ENCODE results near the gene THAP3. TPM values are rescaled to one million over a fixed set of nuclear protein-coding genes. Genes with fewer than 3 reads are reported as not detected.

The THAP3 gene
- total and polyA plus RNA-seq, 9 of the 15 experiments (the other 6 are each of a cell fraction or from before 2014, with no cell fraction given), result 1.9 to 31.2 (median 18.2) TPM

DNA sequence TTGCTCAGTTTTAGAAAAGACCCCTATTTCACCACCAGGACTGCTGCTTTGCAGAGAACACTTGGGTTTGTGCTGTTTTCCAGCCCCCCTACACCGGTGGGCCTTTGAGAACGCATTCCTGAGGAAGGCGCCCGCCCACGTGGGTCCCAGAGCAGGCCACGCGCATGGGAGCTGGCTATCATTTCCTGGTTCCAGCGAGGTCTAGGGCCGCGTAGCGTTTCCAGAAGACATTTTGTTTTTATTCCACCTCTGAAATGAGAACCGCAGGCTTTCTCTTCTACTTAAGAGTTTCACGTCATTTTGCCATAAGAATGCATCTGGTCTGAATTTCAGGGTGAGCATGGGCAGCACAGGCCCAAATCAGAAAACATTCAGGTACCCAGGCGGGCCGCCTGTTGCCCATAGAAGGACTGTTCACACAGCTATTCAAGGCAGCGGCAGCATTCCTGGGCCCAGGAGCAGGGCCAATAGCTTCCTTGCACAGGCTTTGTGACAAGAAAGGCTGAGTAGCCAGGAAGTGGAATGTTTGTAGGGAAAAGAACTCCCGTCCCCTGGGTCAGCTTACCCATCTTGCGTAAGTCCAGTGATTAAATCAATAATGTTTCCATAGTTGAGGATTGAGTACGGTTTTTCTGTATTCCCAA is 20.6 kb upstream of the THAP3 start (continued):
- TF ChIP-seq CTBP1 (IDR thresholded peaks at IDR 0.05; ENCODE audit: borderline replicate concordance), result 0 out of 2 replicates have a peak, but pooled peaks have one; percentile 26
- TF ChIP-seq PHB2 (IDR thresholded peaks at IDR 0.05; ENCODE audit: low read depth), result no peak
- no peak for TF ChIP-seq HLTF (IDR thresholded peaks at IDR 0.05)
- TF ChIP-seq, protein P1, sequence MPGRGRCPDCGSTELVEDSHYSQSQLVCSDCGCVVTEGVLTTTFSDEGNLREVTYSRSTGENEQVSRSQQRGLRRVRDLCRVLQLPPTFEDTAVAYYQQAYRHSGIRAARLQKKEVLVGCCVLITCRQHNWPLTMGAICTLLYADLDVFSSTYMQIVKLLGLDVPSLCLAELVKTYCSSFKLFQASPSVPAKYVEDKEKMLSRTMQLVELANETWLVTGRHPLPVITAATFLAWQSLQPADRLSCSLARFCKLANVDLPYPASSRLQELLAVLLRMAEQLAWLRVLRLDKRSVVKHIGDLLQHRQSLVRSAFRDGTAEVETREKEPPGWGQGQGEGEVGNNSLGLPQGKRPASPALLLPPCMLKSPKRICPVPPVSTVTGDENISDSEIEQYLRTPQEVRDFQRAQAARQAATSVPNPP (IDR thresholded peaks at IDR 0.05; ENCODE audit: borderline replicate concordance, insufficient read depth, insufficient read length), result no peak
- TF ChIP-seq XRCC4 (IDR thresholded peaks at IDR 0.05; ENCODE audit: extremely low read depth, insufficient read depth, insufficient read length), result no peak
- peak; percentile 69 to 90; a peak in 3 of 4 replicates for TF ChIP-seq SRF (CRISPR knock-in tag; IDR thresholded peaks at IDR 0.05)
- TF ChIP-seq L3MBTL2 (IDR thresholded peaks at IDR 0.05), result peak; percentile 97
- TF ChIP-seq, protein P2, sequence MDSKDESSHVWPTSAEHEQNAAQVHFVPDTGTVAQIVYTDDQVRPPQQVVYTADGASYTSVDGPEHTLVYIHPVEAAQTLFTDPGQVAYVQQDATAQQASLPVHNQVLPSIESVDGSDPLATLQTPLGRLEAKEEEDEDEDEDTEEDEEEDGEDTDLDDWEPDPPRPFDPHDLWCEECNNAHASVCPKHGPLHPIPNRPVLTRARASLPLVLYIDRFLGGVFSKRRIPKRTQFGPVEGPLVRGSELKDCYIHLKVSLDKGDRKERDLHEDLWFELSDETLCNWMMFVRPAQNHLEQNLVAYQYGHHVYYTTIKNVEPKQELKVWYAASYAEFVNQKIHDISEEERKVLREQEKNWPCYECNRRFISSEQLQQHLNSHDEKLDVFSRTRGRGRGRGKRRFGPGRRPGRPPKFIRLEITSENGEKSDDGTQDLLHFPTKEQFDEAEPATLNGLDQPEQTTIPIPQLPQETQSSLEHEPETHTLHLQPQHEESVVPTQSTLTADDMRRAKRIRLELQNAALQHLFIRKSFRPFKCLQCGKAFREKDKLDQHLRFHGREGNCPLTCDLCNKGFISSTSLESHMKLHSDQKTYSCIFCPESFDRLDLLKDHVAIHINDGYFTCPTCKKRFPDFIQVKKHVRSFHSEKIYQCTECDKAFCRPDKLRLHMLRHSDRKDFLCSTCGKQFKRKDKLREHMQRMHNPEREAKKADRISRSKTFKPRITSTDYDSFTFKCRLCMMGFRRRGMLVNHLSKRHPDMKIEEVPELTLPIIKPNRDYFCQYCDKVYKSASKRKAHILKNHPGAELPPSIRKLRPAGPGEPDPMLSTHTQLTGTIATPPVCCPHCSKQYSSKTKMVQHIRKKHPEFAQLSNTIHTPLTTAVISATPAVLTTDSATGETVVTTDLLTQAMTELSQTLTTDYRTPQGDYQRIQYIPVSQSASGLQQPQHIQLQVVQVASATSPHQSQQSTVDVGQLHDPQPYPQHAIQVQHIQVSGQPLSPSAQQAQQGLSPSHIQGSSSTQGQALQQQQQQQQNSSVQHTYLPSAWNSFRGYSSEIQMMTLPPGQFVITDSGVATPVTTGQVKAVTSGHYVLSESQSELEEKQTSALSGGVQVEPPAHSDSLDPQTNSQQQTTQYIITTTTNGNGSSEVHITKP (IDR thresholded peaks at IDR 0.05; ENCODE audit: partially characterized antibody), result no peak
- TF ChIP-seq ZNF695 (CRISPR knock-in tag; IDR thresholded peaks at IDR 0.05), result no peak
- no peak for TF ChIP-seq POLR2B (IDR thresholded peaks at IDR 0.05; ENCODE audit: low read depth, partially characterized antibody)
- TF ChIP-seq U2AF2 (optimal IDR thresholded peaks at IDR 0.05; ENCODE audit: low read depth, low read length), result no peak
- no peak for TF ChIP-seq ZKSCAN3 (CRISPR knock-in tag; IDR thresholded peaks at IDR 0.05)
- TF ChIP-seq ZBTB43 (CRISPR knock-in tag; IDR thresholded peaks at IDR 0.05), result no peak
- TF ChIP-seq PCBP1 (IDR thresholded peaks at IDR 0.05; ENCODE audit: low read depth, low read length, poor library complexity, severe bottlenecking), result no peak
- peak; percentile 42; the same call in 1 of the 2 replicates for TF ChIP-seq ZNF444 (CRISPR knock-in tag; IDR thresholded peaks at IDR 0.05)
- TF ChIP-seq ARID2 (IDR thresholded peaks at IDR 0.05), result no peak
- no peak for TF ChIP-seq KDM1A (IDR thresholded peaks at IDR 0.05)
- no peak for TF ChIP-seq NR2F6 (CRISPR knock-in tag; IDR thresholded peaks at IDR 0.05)
- no peak for TF ChIP-seq FOXJ3 (CRISPR knock-in tag; IDR thresholded peaks at IDR 0.05)
- TF ChIP-seq HDAC1 (IDR thresholded peaks at IDR 0.05), result peak in 1 of 2 experiments; percentile 93; a peak in 2 of 4 replicates
- no peak; the same call in 1 of the 2 replicates for TF ChIP-seq SMARCA4 (IDR thresholded peaks at IDR 0.05)
- TF ChIP-seq IRF2 (CRISPR knock-in tag; IDR thresholded peaks at IDR 0.05), result no peak
- TF ChIP-seq NUFIP1 (IDR thresholded peaks at IDR 0.05; ENCODE audit: partially characterized antibody), result no peak

All from K562 (cell line).